ENCODE results near the gene ANTKMT.
"Not testable (repeated sequence)": the region's sequence is repeated elsewhere in the genome, so short reads cannot be mapped to it uniquely, and the experiment has no call there.

The ANTKMT gene

DNA sequence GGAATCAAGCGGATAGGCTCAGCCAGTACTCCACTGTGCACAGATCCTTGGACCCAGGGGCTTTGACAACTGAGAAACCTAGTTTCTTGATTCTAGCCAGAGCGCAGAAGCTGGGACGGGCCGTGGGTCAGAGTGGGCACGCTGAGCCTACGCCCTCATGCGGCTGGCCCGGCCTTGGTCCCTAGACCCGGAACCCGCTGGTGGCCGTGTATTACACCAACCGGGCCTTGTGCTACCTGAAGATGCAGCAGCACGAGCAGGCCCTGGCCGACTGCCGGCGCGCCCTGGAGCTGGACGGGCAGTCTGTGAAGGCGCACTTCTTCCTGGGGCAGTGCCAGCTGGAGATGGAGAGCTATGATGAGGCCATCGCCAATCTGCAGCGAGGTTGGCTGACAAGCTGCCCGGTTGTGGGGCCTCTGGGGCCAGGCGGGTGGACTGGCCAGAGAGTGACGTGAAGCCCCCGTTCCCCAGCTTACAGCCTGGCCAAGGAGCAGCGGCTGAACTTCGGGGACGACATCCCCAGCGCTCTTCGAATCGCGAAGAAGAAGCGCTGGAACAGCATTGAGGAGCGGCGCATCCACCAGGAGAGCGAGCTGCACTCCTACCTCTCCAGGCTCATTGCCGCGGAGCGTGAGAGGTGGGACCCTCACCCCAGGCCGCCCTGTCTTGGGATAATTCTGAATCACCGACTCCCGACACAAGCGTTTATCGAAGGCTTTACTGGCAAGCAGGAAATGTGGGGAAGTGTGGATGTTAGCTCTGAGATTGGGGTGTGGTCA is 39.8 kb upstream of the ANTKMT start:
- in situ Hi-C loops (cut with MboI; ENCODE audit: low sequenced_read_pairs), result no loop called here

DNA sequence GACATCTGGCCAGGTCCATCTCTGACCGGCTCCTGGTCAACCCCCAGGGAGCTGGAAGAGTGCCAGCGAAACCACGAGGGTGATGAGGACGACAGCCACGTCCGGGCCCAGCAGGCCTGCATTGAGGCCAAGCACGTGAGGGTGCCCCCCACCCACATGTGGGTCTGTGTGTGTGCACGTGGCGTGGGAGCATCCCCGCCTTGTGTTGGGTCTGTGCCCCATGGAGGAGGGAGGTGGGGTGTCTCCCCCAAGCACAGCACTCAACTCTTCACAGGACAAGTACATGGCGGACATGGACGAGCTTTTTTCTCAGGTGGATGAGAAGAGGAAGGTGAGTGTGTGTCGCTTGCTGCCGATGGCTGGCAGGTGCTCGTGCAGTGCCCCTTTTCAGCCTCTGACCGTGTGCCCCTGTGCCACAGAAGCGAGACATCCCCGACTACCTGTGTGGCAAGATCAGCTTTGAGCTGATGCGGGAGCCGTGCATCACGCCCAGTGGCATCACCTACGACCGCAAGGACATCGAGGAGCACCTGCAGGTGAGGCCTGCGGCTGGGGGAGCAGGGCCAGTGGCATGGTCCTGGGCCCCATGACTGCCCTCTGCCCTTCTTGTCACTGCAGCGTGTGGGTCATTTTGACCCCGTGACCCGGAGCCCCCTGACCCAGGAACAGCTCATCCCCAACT is 39.1 kb upstream of the ANTKMT start:
- in situ Hi-C loops (cut with MboI; ENCODE audit: low sequenced_read_pairs), result no loop called here

- in situ Hi-C loops (cut with MboI; ENCODE audit: low sequenced_read_pairs), result no loop called here
Observed at GRCh38 chr16:682493-683395, 38.2 kb upstream of the ANTKMT start.

- in situ Hi-C loops (cut with MboI; ENCODE audit: low sequenced_read_pairs), result no loop called here
Observed at GRCh38 chr16:683396-684070, 37.4 kb upstream of the ANTKMT start.

DNA sequence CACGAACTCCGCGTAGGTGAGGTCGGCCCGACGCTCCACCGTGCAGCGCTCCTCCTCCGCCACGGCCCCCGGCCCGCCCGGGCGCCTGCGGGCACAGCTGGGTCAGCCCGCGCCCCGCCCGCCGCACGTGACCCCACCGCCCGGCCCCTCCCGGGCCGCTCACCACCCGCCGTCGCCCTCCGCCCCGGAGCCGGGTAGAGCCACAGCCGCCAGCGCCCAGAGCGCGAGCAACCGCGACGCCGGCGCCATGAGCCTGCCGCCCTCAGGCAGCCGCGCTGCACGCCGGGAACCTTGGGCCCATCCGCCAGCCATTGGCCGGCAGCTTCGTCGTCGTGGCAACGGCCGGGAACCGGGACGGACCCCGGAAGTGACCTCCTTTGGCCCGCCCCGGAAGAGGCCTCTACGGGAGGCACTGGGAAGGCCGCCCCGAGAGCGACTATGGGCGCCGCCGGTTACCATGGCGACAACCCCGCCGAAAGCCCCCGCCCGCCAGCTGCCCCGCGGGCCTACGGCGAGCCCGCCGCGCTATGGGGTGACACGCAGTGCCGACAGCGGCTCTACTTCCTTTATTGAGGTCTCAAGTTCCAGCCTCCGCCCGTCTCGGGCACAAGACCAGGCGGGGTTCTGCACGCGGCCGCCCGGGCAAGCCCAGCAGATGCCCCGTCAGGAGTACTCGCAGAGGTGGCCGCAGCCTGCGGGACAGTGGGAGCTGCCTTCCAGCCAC is 36.7 kb upstream of the ANTKMT start, which contains the start of gene JMJD8:
TSS of gene JMJD8 (minus strand) at position 264 of the 724 bp plus-strand sequence. CDS start at position 249, 15 bp downstream.
- in situ Hi-C loops (cut with MboI; ENCODE audit: low sequenced_read_pairs), result no loop called here

DNA sequence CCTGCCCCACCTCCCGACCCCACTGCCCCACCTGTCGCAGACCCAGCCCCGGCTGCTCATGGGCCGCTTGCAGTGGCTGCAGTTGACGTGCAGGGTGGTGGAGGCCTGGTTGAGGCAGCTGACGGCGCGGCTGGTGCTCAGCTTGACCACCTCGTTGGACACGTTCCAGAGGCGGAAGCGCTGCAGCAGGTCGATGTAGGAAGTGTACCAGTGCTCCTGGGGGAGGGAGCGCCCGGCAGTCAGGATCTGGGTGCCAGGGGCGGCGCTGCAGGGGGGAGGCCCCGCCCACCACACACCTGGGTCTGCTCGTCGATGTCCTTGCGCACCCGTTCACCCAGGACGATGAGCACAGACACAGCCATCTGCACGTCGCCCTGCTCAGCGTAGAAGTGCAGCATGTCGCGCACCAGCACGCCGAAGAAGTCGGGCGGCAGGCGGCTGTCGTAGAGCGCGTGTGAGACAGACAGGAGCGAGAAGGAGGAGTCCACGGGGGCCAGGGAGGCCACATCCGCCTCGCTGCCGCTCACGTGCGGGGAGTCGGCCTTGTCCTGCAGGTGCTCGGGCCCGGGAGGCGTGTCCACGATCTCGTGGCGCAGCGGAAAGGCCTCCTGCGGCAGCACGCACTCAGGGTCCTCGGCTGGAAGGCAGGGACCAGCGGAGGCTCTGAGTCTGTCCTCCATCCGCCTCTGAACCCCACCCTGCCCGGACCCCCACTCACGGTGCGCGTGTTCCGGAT is 35.8 kb upstream of the ANTKMT start:
- in situ Hi-C loops (cut with MboI; ENCODE audit: low sequenced_read_pairs), result no loop called here

- in situ Hi-C loops (cut with MboI; ENCODE audit: low sequenced_read_pairs), result no loop called here
Observed at GRCh38 chr16:685967-686366, 35.0 kb upstream of the ANTKMT start.

DNA sequence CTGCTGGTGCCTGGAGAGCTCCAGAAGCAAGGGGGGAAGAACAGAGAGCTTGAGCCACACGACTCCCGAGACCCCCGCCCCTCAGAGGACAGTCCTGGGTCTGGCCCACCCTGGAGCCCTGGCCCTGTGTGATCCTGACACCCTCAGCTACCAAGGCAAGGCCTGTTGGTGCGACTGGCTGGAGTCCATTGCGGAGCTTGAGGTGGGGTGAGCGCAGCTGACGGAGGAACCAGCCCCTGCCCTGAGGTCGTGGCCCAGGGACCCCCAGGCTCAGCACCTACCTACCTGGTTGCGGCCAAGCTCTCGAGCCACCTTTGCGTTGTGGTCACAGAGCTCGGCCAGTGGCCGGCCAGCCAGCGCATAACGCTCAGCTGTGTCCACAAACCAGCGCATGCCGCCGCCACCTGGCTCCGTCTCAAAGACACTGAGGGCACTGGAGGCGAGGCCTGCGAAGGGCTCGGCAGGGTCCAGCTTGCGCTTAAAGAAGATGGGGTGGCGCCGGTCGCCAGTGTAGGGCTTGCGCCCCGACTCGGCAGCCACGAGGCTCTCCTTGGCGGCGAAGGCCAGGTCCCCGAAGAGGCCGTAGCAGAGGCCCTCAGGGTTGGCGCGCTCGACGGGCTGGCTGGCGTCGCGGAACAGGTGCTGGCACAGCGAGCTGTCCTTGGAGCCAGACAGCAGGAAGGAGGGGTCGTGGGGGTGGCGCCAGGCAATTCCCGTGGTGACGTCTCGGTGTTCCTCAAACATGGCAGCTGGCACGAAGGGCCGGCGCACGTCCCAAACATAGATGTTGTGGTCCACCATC is 34.3 kb upstream of the ANTKMT start:
- in situ Hi-C loops (cut with MboI; ENCODE audit: low sequenced_read_pairs), result no loop called here

DNA sequence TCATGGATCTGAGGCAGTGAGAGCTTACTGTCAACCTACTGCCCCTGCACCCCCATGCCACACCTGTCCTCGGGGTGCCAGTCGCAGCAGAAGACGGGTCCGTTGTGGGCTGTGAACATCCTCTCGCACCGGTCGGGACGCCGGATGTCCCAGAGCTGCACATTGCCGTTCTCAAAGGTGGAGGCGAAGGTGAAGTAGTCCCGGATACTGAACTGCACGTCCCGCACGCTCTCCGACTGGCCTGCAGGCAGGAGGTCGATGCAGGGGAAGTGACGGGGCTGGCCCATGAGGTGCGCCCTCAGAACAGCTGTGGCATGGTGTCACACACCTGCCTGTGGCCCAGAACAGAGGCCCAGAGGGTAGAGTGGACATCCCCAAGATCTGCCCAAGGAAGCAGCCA is 33.4 kb upstream of the ANTKMT start:
- in situ Hi-C loops (cut with MboI; ENCODE audit: low sequenced_read_pairs), result no loop called here

DNA sequence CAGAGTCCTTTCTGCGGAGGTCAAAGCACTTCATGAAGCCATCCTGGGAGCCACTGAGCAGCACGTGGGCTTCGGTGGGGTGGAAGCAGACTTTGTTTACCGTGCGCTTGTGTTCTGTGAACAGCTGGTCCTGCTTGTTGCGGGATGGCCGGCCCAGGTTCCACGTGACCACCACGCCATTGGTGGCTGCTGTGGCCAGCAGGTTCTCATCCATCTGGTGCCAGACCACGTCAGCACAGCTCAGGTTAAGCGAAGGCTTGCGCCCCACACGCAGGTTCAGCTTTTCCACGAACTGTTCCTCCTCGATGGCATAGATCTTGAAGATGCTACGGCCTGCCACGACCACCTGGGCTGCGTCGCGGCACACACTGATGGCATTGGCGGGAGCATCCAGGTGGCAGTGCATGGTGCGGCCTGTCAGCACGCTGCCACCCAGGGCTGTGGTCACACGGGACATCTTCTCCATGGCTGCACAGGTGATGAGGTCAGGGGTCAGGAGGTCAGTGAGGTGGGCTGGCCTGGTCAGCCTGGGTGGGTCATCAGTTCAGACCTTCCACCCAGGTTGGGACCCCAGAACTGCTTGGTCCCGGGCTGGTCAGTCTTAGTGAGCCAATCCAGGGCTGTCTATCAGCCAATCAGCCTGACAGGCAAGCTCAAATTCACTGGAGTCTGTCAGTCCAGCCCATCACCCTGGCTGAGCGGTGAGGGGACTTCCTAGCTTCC is 31.6 kb upstream of the ANTKMT start:
- in situ Hi-C loops (cut with MboI; ENCODE audit: low sequenced_read_pairs), result no loop called here

GRCh38 chr16:691242-691641 is 29.7 kb upstream of the ANTKMT start:
- in situ Hi-C loops (cut with MboI; ENCODE audit: low sequenced_read_pairs), result not testable (repeated sequence)

DNA sequence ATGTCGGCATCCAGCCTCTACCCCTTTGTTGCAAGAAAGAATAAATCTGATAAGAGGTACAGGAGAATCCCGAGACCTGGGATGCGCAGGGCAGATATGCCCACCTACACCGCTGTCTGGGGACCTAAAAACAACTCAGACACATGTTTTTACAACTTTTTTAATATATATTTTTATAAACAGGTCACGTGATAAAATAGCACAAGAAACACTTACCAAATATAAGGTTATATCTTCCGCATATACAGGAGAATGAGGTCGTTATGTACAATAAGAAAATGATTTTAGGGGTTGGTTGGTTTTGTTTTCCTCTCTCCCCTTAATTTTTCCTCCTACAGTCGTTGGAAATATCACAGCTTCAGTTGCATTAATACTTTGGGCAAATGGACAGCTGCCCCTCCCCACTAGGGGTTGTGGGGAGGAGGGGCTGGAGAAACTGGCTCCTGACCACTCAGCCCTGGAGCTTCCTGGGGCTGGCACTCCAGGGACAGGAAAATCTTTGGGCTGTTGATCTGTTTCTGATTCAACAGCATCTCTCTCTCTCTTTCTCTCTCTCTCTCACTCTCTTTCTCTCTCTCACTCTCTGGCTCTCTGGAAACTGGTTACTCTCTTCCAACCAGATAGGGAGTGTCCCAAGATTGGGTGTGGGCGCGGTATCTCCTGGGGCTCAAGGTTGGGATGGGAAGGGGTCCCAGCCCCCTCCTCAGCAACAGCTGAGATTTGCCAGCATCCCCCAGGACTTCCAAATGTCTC is 28.4 kb upstream of the ANTKMT start:
- in situ Hi-C loops (cut with MboI; ENCODE audit: low sequenced_read_pairs), result no loop called here

GRCh38 chr16:693364-693763 is 27.6 kb upstream of the ANTKMT start:
- in situ Hi-C loops (cut with MboI; ENCODE audit: low sequenced_read_pairs), result no loop called here

- in situ Hi-C loops (cut with MboI; ENCODE audit: low sequenced_read_pairs), result no loop called here
Observed at GRCh38 chr16:693766-694165, 27.2 kb upstream of the ANTKMT start.

- in situ Hi-C loops (cut with MboI; ENCODE audit: low sequenced_read_pairs), result no loop called here
Observed at GRCh38 chr16:694187-694862, 26.6 kb upstream of the ANTKMT start.

DNA sequence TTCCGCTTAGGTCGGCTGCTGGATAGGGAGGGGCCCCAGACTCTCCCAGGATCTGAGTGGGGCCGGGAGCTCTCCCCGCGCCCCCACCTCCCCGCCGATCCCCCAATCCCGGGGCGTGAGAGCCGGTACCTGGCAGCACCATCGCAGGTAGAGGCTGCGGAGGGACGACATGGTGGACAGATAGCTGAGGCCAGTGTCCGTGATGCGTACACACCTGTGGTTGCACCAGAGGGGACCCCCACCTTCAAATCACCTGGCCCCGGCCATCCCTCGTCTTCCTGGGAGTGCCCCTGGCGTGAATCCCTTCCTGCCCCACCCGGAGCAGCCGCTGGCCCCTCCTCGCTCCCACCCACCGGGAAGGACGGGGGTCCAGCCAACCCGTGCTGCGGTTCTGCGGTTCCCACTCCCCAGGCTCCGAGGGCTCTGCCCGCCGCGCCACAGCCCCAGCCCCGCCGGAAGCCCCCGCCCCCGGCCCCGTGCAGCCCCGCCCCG is 26.0 kb upstream of the ANTKMT start:
- in situ Hi-C loops (cut with MboI; ENCODE audit: low sequenced_read_pairs), result no loop called here

All from hTERT RPE-1 (cell line).